GM18508 (cell line): ENCODE measurements around the gene ZNF497.
"Not testable (repeated sequence)": the region's sequence is repeated elsewhere in the genome, so short reads cannot be mapped to it uniquely, and the experiment has no call there.

Experiments
- ATAC-seq: cut with Tn5 transposase; IDR thresholded peaks from one replicate; pipeline ENCODE4 v1.9.1; 2021; ENCODE audit warnings: moderate number of reproducible peaks; ENCODE audit not compliant: insufficient read depth, unreplicated experiment

ZNF497 gene

GRCh38 chr19:58395220-58395978 is 32.8 kb upstream of the ZNF497 start, which contains the start of gene RNF225:
RNF225 (plus strand) TSS chr19:58395656; CDS start chr19:58396090, 434 bp downstream.
- no peak for ATAC-seq

- no peak for ATAC-seq
Observed at GRCh38 chr19:58394821-58395219, 32.3 kb upstream of the ZNF497 start.

DNA sequence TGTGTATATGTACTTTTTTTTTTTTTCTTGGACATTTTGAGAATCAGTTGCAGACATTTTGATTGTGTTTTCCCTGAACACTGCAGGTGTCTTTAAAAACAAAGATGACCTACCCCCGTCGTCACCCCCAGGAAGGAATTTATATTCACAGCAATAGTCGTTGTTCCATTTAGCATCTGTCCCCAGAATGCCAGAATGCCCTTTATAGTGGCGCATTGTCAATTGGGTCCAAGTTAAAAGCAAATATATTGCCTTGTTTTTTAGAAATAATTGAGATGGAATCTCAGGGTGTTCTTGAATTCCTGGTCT is 31.1 kb upstream of the ZNF497 start:
- ATAC-seq, result no peak

GRCh38 chr19:58392945-58393724 is 30.6 kb upstream of the ZNF497 start:
- ATAC-seq, result no peak

- ATAC-seq, result no peak
Observed at GRCh38 chr19:58388175-58388526, 25.6 kb upstream of the ZNF497 start.

- ATAC-seq, result no peak
Observed at GRCh38 chr19:58387338-58388174, 25.0 kb upstream of the ZNF497 start.

DNA sequence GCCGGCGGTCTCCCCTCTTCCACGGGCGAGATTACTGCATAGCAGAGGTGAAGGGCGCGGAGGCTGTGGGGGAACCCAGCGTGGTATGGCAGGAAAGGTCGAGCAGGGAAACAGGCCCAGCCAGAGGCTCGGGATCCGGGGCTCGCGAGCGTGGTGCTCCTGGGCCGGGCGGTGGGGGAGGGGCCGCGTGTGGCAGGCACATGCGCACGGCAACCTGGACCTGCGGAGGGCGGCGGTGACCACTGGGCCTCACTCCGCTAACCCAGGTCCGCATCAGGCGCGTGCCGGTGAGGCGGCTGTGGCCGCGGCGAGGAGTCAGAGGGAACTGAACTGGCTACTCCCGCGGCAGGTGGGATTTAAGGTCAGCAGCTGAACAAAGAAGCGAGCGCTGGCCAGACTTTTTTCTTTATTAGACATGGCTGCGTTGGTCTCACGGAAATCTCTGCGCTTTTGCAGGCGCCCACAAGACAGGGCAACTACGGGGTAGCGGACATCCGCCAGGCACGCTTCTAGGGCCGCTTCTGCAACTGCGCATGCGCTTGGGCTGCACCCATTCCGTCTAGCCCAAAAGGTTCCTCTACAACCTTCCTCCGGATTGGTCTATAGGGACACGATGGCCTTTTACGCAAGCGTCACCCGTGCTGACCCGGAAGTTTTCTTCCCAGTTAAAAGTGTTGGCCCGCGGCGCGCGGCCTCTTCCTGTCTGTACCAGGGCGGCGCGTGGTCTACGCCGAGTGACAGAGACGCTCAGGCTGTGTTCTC is 24.2 kb upstream of the ZNF497 start, which contains the start of gene RPS5:
Gene RPS5, plus strand, starts transcription at position 694 of the 762 bp plus-strand sequence. CDS start 869 bp downstream, outside the sequence.
- peak; percentile 75 for ATAC-seq

GRCh38 chr19:58385891-58386575 is 23.5 kb upstream of the ZNF497 start:
- no peak for ATAC-seq

GRCh38 chr19:58385313-58385890 is 22.9 kb upstream of the ZNF497 start:
- no peak for ATAC-seq

DNA sequence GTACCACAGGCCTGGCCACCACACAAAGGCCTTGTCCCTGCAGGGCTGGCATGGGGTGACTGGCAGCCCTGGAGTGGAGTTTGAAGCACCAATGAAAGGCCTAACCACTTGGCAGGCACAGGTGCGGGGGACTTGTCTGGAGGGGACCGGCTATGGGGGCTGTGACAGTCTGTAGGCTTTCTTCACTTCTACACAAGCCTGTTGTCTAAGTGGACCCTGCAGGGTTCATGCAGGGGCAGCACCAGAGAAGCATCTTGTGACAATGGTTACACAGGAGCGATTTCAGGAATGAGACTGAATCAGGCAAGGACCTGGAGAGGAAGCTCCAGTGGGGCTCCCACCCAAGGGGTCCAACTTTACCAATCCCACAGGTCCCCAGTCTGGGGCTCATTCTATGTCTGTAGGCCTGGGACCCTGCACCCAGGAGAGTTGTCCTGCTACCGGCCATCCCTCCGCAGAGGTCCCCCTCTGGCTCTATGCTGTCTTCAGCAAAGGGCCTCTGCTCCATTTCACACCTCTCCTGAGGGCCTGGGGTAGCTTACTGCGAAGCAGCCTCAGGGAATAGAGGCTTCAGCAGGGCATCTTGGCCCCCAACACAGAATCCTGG is 20.5 kb upstream of the ZNF497 start:
- ATAC-seq, result no peak

GRCh38 chr19:58381460-58382212 is 19.1 kb upstream of the ZNF497 start:
- ATAC-seq, result no peak

- ATAC-seq, result peak; percentile 67
Observed at GRCh38 chr19:58380662-58381459, 18.3 kb upstream of the ZNF497 start, which contains the start of gene ZNF837. ZNF837 (minus strand) TSS chr19:58381030; CDS start chr19:58369332, 11,698 bp downstream.

- no peak for ATAC-seq
Observed at GRCh38 chr19:58380037-58380661, 17.6 kb upstream of the ZNF497 start.

DNA sequence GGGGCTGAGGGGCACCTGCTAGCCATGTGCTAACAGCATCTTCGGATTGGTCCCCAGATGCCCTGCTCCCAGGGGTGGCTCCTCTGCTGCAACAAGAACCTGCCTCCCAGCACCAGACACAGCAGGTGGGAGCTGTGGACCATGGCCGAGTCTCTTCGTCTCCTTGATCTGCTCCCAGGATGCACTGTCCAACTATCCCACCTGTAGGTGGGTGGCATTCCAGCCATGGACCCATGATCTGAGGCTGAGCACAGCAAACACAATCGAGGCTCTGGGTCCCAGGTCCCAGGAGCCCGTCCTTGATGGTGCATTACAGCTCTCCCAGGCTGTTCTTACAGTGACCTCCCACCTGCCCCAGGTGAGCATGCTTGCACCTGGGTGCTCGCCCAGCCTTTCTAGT is 16.7 kb upstream of the ZNF497 start:
- ATAC-seq, result no peak

DNA sequence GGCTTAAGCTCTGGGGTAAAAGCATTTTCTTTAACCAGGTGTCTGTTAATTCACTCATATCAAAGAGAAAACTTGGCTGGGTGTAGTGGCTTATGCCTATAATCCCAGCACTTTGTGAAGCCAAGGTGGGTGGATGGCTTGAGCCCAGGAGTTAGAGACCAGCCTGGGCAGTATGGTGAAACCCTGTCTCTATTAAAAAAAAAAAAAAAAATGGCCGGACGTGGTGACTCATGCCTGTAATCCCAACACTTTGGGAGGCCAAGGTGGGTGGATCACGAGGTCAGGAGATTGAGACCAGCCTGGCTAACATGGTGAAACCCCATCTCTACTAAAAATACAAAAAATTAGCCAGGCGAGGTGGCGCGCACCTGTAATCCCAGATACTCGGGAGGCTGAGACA is 14.2 kb upstream of the ZNF497 start:
- ATAC-seq, result not testable (repeated sequence)

GRCh38 chr19:58374200-58374599 is 11.6 kb upstream of the ZNF497 start:
- ATAC-seq, result no peak
